GM12892 (cell line): Measurements from ENCODE around the gene USHBP1.

Experiments
- DNase-seq: peaks from one replicate; pipeline ENCODE4 v3.0.0; 2011; ENCODE audit not compliant: insufficient read length
- FAIRE-seq: peaks from 2 replicates; lab custom pipeline; 2011; peaks lifted over from hg19 to GRCh38; lab: Jason Lieb, UNC
- POLR2A ChIP-seq: IDR thresholded peaks from 2 replicates; pipeline ENCODE4 v1.6.1; 2011; ENCODE audit warnings: low read depth, low read length, control low read depth
- POLR2AphosphoS5 ChIP-seq: IDR thresholded peaks from 2 replicates; pipeline ENCODE4 v1.6.1; 2011; ENCODE audit warnings: low read depth, low read length, control low read depth
- TAF1 ChIP-seq: IDR thresholded peaks from 2 replicates; pipeline ENCODE4 v1.6.1; 2011; ENCODE audit warnings: low read depth, mild to moderate bottlenecking, control low read depth, low read length, borderline replicate concordance

USHBP1 gene

GRCh38 chr19:17211547-17212446, 52.7 kb downstream of the USHBP1 start:
- TF ChIP-seq POLR2A: no peak
- TF ChIP-seq TAF1: no peak
- no peak for TF ChIP-seq POLR2AphosphoS5
- FAIRE-seq (no peak), DNase-seq (no peak)

GRCh38 chr19:17210296-17210695, 54.2 kb downstream of the USHBP1 start:
- no peak for DNase-seq
- peak; percentile 9 for FAIRE-seq
- TF ChIP-seq POLR2AphosphoS5 (no peak), TAF1 (no peak), POLR2A (no peak)

DNA sequence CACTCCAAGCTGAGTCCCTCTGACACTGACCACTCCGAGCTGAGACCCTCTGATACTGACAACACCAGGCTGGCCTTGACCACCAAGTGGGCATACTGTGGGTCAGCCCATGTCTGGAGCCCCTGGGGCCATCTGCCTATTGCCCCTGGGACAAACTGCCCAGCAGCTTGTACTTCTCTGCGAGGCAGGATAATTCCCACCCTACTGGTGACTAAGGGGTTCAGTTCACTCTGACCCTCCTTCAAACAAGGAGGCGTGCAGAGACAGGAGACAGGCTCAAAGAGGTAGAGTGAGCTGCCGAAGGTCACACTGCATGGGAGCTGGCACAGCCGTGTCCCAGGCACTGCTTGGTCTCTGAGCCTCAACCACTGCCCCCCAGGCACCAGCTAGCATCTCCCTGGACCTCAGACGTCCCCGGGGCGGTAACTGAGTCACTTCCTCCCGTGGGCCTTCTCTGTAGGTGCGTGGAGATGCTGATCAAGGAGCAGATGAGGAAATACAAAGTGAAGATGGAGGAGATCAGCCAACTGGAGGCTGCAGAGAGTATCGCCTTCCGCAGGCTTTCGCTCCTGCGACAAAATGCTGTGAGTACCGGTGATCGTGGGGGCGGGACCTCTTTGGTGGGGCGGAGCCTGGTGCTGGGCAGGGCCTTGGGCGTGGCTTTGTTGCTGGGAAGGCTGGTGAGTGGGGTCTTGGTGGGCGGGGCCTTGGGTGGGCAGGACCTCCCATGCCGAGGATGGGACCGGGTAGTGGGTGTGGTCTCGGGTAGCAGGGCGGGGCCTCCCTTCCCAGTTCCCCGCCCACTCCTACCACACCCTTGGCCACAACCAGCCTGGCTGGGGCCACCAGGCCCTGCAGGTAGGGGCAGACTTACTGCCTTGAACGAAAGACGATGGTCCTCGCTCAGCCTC, 55.2 kb downstream of the USHBP1 start:
- DNase-seq (peak; percentile 68), FAIRE-seq (peak; percentile 90)
- TF ChIP-seq POLR2A: 0 out of 2 replicates have a peak, but pooled peaks have one; percentile 3
- TF ChIP-seq POLR2AphosphoS5: peak; percentile 12
- TF ChIP-seq TAF1: no peak

DNA sequence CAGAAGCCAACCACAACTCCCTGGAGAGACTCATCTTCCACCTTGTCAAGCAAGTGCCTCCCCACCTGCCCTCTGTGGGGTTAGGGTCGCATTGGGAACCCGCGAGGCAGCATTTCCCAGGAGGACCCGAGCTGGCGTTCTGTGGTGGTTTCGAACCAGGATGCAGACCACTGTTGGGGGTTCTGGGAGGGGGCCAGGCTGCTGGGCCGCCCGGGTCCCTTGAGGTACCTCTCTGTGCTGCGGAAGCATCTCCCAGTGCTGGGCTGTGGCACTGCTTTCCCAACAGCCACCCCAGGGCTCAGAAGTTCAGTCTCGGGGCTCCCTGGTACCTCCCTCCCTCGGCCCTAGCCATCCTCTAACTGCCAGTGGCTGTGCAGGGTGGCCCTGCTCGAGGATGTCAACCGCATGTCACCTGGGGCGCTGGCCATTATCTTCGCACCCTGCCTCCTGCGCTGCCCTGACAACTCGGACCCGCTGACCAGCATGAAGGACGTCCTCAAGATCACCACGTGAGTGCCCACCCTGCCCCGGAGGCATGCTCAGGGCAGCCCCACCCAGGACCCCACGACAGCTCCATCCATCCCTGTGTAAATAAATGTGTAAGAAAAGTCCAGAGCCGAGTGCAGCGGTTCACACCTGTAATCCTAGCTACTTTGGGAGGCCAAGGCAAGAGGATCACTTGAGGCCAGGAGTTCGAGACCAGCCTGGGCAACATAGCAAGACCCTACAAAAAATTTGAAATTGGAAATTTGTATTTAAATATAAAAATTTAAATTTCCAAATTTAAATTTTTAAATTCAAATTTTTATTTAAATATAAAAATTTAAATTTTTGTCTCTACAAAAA, 57.6 kb downstream of the USHBP1 start:
- FAIRE-seq (no peak), DNase-seq (no peak)
- TF ChIP-seq POLR2AphosphoS5: no peak
- TF ChIP-seq POLR2A: no peak
- no peak for TF ChIP-seq TAF1

GRCh38 chr19:17205237-17206140, 59.1 kb downstream of the USHBP1 start:
- no peak for TF ChIP-seq TAF1
- peak; percentile 45 for TF ChIP-seq POLR2AphosphoS5
- TF ChIP-seq POLR2A: peak; percentile 43; the same call in 1 of the 2 replicates
- DNase-seq (peak; percentile 58), FAIRE-seq (no peak)

DNA sequence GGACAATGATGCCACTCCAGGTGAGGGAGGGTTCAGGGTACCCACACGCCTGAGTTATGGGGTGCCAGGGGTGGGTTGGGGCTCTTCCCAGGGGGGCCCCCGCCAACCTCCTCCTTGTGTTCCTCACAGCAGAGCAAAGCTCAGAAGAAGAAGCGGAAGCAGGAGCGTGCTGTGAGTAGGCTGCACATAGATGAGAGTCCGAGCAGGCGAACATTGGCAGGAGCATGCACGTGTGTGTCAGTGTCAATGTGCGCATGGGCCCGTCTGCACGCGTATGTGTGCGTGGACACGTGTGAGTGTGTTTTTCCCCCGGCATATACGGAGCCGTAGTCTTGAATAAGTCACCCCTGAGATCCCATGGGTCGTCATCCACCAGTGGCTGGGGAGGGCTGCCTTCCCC, 61.8 kb downstream of the USHBP1 start:
- no peak for FAIRE-seq

GRCh38 chr19:17202249-17202648, 62.3 kb downstream of the USHBP1 start:
- DNase-seq (no peak), FAIRE-seq (peak; percentile 62)
- peak; percentile 30 for TF ChIP-seq POLR2A
- no peak for TF ChIP-seq TAF1
- TF ChIP-seq POLR2AphosphoS5: peak; percentile 62

More for the DNA sequence above, 61.8 kb downstream of the USHBP1 start:
- no peak for TF ChIP-seq TAF1
- TF ChIP-seq POLR2A: no peak; the same call in 1 of the 2 replicates
- TF ChIP-seq POLR2AphosphoS5: no peak
- no peak for DNase-seq

DNA sequence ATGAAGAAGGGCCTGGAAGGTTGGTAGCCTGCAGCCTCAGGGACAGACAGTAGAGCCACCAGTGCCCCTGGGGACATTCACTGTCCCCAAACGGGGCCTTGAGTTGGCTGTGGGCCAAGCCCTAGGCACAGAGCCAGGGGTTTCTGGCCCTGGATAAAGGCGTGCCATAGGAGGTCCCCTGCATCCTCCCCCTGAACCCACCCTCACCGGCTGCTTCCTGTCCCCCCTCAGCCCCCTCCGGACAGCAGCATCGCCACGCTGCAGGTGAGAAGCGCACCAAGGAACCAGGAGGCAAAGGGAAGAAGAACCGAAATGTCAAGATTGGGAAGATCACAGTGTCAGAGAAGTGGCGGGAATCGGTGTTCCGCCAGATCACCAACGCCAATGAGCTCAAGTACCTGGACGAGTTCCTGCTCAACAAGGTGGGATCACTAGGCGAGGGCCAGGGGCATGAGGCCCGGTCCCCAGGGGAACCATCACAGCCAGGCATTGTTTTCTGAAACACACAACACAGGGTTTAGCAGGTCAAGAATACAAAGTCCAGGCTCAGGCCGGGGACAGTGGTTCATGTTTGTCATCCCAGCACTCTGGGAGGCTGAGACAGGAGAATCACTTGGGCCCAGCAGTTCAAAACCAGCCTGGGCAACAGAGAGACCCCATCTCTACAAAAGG, 64.0 kb downstream of the USHBP1 start:
- 0 out of 2 replicates have a peak, but pooled peaks have one; percentile 26 for TF ChIP-seq POLR2AphosphoS5
- no peak for TF ChIP-seq POLR2A
- DNase-seq (no peak), FAIRE-seq (no peak)
